ENCODE measurements around the gene MCMBP.

Gene MCMBP

DNA sequence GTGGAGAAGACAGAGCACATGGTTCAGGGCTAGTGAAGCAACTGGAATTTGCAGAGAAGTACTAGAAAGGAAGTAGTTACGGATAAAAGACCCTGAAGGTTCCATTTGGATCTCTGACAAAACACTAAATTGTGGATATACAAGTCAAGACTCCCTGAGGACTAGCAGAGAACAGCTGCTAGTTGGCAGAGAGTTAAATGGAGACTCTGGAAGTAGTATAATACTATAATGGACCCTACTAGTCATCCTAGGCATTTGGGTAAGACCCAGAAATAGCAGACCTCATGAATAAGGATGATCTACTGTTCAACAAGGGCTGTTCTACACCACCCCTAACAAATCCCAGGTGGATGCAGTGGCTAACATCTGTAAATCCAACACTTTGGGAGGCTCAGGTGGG is 19.1 kb downstream of the MCMBP start:
- H3K27ac ChIP-seq (ENCODE audit: low read length): no peak overlapping the region
- H3K9me3 ChIP-seq (ENCODE audit: control insufficient read depth in 1 of 2, low read length in 2 of 2): no peaks in the 10 kb centered on the region
- H3K36me3 ChIP-seq (ENCODE audit: control insufficient read depth in 1 of 2, insufficient read depth in 2 of 2, low read length in 2 of 2): peaks cover 31 to 36% of the 10 kb centered on the region in 2 donors
- no peaks in the 10 kb centered on the region for H3K27me3 ChIP-seq (ENCODE audit: low read depth, low read length)
- peaks cover 0 to 3% of the 10 kb centered on the region in 2 donors for H3K4me1 ChIP-seq (ENCODE audit: control insufficient read depth in 1 of 2, insufficient read depth in 2 of 2, low read length in 2 of 2)
- no peak overlapping the region for H3K4me3 ChIP-seq (ENCODE audit: low read depth in 1 of 2, low read length in 2 of 2)

DNA sequence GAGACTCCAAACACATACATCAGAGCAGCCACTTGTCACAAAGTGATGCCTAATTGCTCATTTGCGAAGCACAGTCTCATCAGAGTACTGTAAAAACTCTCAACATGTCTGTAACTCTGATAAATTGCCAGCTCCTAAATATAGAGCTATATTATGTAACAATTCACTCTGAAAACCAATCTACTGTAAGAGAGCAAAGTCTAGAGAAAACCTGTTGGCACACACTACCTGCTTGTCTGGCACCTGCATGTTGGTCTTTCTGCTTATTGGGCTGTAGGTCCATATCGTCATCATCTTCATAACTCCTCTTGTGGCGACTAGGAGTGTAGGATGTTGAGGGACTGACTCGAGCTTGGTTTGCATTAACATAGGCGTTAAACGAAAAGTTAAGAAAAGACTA is 19.8 kb downstream of the MCMBP start:
- Histone ChIP-seq H3K27me3 (ENCODE audit: low read depth, low read length) (no peaks in the 10 kb centered on the region), H3K27ac (ENCODE audit: low read length) (no peak overlapping the region), H3K4me1 (ENCODE audit: control insufficient read depth in 1 of 2, insufficient read depth in 2 of 2, low read length in 2 of 2) (no peaks in the 10 kb centered on the region), H3K9me3 (ENCODE audit: control insufficient read depth in 1 of 2, low read length in 2 of 2) (no peaks in the 10 kb centered on the region), H3K36me3 (ENCODE audit: control insufficient read depth in 1 of 2, insufficient read depth in 2 of 2, low read length in 2 of 2) (peaks cover 33 to 36% of the 10 kb centered on the region in 2 donors), H3K4me3 (ENCODE audit: low read depth in 1 of 2, low read length in 2 of 2) (no peak overlapping the region)

DNA sequence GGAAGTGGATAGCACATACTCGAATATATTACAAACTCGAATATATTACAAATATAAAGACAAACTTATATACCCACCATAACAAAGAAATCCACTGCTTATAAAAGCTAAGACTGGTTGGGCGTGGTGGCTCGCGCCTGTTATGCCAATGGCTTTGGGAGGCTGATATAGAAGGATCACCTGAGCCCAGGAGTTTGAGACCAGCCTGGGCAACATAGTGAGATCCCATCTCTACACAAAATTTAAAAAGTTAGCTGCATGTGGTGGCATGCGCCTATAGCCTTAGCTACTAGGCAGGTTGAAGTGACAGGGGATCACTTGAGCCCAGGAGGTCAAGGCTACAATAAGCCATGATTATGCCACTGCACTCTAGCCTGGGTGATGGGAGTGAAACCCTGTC is 20.4 kb downstream of the MCMBP start:
- Histone ChIP-seq H3K4me3 (ENCODE audit: low read depth in 1 of 2, low read length in 2 of 2) (no peak overlapping the region), H3K27me3 (ENCODE audit: low read depth, low read length) (no peaks in the 10 kb centered on the region), H3K36me3 (ENCODE audit: control insufficient read depth in 1 of 2, insufficient read depth in 2 of 2, low read length in 2 of 2) (peaks cover 36 to 38% of the 10 kb centered on the region in 2 donors), H3K4me1 (ENCODE audit: control insufficient read depth in 1 of 2, insufficient read depth in 2 of 2, low read length in 2 of 2) (no peaks in the 10 kb centered on the region), H3K9me3 (ENCODE audit: control insufficient read depth in 1 of 2, low read length in 2 of 2) (no peaks in the 10 kb centered on the region), H3K27ac (ENCODE audit: low read length) (no peak overlapping the region)

DNA sequence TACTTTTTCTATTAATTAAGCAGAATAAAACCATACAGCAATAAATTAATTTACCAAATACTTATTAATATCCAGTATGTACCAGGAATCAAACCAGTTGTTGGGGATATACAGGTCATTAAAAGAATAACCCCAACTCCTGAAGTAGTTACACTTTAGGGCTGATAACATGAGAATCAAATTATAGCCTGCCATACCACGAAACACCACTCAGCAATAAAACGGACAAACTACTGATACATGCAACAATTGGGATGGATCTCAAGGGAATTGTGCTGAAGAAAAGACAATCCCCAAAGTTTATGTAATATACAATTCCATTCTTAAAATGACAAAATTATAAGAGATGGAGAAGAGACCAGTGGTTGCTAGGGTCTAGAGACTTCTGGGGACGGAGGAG is 22.7 kb downstream of the MCMBP start:
- H3K9me3 ChIP-seq (ENCODE audit: control insufficient read depth in 1 of 2, low read length in 2 of 2): no peaks in the 10 kb centered on the region
- H3K27me3 ChIP-seq (ENCODE audit: low read depth, low read length): no peaks in the 10 kb centered on the region
- no peak overlapping the region for H3K4me3 ChIP-seq (ENCODE audit: low read depth in 1 of 2, low read length in 2 of 2)
- no peaks in the 10 kb centered on the region for H3K4me1 ChIP-seq (ENCODE audit: control insufficient read depth in 1 of 2, insufficient read depth in 2 of 2, low read length in 2 of 2)
- no peak overlapping the region for H3K27ac ChIP-seq (ENCODE audit: low read length)
- H3K36me3 ChIP-seq (ENCODE audit: control insufficient read depth in 1 of 2, insufficient read depth in 2 of 2, low read length in 2 of 2): peaks cover 46 to 48% of the 10 kb centered on the region in 2 donors

DNA sequence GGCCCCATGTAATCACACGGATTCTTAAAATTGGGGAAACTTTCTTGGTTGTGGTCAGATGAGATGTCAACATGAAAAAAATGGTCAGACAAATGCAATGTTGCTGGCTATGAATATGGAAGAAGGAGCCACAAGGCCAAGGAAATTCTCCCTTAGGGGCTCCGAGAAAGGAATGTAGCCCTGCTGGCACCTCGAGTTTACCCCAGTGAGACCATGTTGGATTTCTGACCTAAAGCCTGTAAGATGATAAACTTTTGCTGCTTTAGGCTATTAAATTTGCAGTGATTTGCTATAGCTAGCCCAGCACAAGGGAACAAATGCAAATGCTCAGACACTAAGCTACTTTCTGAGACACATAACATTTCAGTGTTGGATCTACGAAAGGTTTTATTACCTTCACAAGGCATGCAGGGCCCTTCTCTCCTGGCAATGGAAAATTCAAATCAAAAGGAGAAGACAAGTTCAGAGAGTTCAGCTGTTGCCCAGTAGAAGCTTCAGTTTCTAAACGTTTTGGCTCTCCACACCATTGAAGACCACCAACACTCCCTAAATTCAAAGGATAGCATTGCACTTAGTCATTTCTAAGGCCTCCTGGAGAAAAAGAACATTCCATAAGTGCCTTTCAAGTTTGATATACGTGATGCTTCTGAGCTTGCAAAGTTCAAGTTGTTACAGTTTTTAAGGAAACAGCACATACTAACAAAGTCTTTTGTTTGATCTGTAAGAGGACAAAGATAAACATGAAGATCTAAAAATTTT is 23.4 kb downstream of the MCMBP start:
- peaks cover 49 to 55% of the 10 kb centered on the region in 2 donors for H3K36me3 ChIP-seq (ENCODE audit: control insufficient read depth in 1 of 2, insufficient read depth in 2 of 2, low read length in 2 of 2)
- no peaks in the 10 kb centered on the region for H3K27me3 ChIP-seq (ENCODE audit: low read depth, low read length)
- no peaks in the 10 kb centered on the region for H3K9me3 ChIP-seq (ENCODE audit: control insufficient read depth in 1 of 2, low read length in 2 of 2)
- no peaks in the 10 kb centered on the region for H3K4me1 ChIP-seq (ENCODE audit: control insufficient read depth in 1 of 2, insufficient read depth in 2 of 2, low read length in 2 of 2)
- H3K4me3 ChIP-seq (ENCODE audit: low read depth in 1 of 2, low read length in 2 of 2): no peak overlapping the region
- no peak overlapping the region for H3K27ac ChIP-seq (ENCODE audit: low read length)

DNA sequence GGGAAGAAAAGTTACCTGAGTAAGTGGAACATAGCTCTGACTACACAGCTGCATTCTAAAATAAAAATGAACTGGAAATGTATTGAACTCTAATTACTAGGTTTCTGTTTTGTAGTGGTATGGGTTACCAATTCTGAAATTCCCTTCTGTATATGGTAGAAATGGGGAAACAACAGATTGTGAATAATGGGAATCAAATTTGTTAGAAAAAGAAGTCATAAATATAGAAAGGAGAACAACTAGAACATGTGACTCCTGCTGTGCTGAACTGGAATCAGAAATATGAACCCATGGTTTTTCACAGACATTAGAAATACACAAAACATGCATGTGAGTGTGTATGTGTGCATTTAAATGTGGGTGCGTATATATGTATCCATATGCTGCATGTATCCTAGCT is 27.0 kb downstream of the MCMBP start:
- H3K27ac ChIP-seq (ENCODE audit: low read length): no peak overlapping the region
- H3K4me3 ChIP-seq (ENCODE audit: low read depth in 1 of 2, low read length in 2 of 2): no peak overlapping the region
- no peaks in the 10 kb centered on the region for H3K9me3 ChIP-seq (ENCODE audit: control insufficient read depth in 1 of 2, low read length in 2 of 2)
- H3K27me3 ChIP-seq (ENCODE audit: low read depth, low read length): no peaks in the 10 kb centered on the region
- peaks cover 59 to 69% of the 10 kb centered on the region in 2 donors for H3K36me3 ChIP-seq (ENCODE audit: control insufficient read depth in 1 of 2, insufficient read depth in 2 of 2, low read length in 2 of 2)
- H3K4me1 ChIP-seq (ENCODE audit: control insufficient read depth in 1 of 2, insufficient read depth in 2 of 2, low read length in 2 of 2): no peaks in the 10 kb centered on the region

DNA sequence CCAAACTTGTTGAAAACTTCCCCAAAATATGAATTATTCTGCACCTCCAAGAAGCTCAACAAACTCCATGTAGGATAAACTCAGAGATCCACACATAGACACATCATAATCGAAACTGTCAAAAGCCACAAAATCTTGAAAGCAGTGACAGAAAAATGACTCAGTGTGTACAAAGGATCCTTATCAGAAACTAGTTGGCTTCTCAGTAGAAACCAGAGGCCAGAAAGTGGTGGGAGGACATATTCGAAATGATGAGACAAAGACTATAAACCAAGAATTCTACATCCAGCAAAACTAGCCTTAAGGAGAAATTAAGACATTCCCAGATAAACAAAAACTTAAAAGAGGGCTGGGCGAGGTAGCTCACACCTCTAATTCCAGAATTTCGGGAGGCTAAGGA is 38.5 kb downstream of the MCMBP start:
- H3K4me1 ChIP-seq (ENCODE audit: control insufficient read depth in 1 of 2, insufficient read depth in 2 of 2, low read length in 2 of 2): no peaks in the 10 kb centered on the region
- no peak overlapping the region for H3K27ac ChIP-seq (ENCODE audit: low read length)
- no peaks in the 10 kb centered on the region for H3K9me3 ChIP-seq (ENCODE audit: control insufficient read depth in 1 of 2, low read length in 2 of 2)
- no peak overlapping the region for H3K4me3 ChIP-seq (ENCODE audit: low read depth in 1 of 2, low read length in 2 of 2)
- H3K27me3 ChIP-seq (ENCODE audit: low read depth, low read length): no peaks in the 10 kb centered on the region
- H3K36me3 ChIP-seq (ENCODE audit: control insufficient read depth in 1 of 2, insufficient read depth in 2 of 2, low read length in 2 of 2): peaks cover 68 to 81% of the 10 kb centered on the region in 2 donors

DNA sequence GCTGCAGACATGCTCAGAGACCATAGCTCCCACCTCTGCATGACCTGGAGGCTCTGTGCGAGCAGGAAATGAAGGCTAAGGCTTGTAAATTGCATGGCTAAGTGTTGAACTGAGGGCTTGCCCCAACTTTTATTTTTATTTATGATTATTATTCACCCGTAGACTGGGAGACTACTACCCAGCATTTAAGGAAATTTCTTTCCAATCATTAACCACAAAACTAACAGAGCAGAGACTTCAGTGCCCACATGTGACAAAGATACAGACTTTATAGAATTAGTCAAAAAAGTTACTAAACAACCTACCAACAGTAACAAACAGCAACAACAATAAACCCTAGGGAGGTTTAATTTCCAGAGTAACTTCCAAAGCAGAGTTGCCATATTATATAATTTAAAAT is 39.7 kb downstream of the MCMBP start:
- Histone ChIP-seq H3K9me3 (ENCODE audit: control insufficient read depth in 1 of 2, low read length in 2 of 2) (no peaks in the 10 kb centered on the region), H3K4me3 (ENCODE audit: low read depth in 1 of 2, low read length in 2 of 2) (no peak overlapping the region), H3K27ac (ENCODE audit: low read length) (no peak overlapping the region), H3K27me3 (ENCODE audit: low read depth, low read length) (no peaks in the 10 kb centered on the region), H3K4me1 (ENCODE audit: control insufficient read depth in 1 of 2, insufficient read depth in 2 of 2, low read length in 2 of 2) (no peaks in the 10 kb centered on the region), H3K36me3 (ENCODE audit: control insufficient read depth in 1 of 2, insufficient read depth in 2 of 2, low read length in 2 of 2) (peaks cover 67 to 79% of the 10 kb centered on the region in 2 donors)

DNA sequence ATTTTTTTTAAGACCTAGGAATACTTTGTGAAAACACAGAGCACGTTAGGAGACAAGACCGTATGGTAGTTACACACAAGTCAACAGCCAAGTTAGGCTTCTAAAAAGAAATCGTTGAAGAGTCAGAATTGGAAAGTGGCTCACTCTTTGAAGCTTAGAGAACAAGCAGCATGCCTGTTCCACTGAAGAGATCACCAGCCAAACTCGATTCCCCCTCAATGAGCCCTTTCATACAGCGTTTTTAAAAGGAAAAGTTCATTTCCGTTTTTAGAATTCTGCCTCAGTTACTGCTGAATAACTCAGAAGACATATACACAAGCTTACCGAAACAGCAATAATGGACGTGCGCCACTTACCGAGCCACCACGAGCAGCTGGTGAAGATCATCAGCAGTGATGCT is 41.0 kb downstream of the MCMBP start:
- Histone ChIP-seq H3K36me3 (ENCODE audit: control insufficient read depth in 1 of 2, insufficient read depth in 2 of 2, low read length in 2 of 2) (peaks cover 67 to 74% of the 10 kb centered on the region in 2 donors), H3K9me3 (ENCODE audit: control insufficient read depth in 1 of 2, low read length in 2 of 2) (no peaks in the 10 kb centered on the region), H3K27me3 (ENCODE audit: low read depth, low read length) (no peaks in the 10 kb centered on the region), H3K4me1 (ENCODE audit: control insufficient read depth in 1 of 2, insufficient read depth in 2 of 2, low read length in 2 of 2) (no peaks in the 10 kb centered on the region), H3K27ac (ENCODE audit: low read length) (no peak overlapping the region), H3K4me3 (ENCODE audit: low read depth in 1 of 2, low read length in 2 of 2) (no peak overlapping the region)

DNA sequence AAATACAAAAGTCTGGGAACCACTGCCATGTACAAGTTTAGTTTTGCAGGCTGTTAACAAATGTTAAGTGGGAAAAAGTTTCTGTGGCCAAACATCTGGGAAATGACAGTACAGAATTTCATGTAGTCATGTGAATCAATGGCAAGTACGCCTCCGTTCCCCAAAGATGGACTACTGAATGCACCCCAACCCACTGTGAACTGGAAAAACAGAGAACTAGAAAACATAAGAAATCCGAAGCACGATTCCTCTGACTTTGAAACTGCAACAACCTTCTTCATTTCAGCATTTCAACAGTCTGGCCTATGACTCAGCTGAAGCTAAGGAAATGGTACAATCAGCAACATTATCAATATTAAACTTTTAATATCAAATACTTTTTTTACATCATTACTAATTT is 41.8 kb downstream of the MCMBP start:
- Histone ChIP-seq H3K27me3 (ENCODE audit: low read depth, low read length) (no peaks in the 10 kb centered on the region), H3K9me3 (ENCODE audit: control insufficient read depth in 1 of 2, low read length in 2 of 2) (no peaks in the 10 kb centered on the region), H3K36me3 (ENCODE audit: control insufficient read depth in 1 of 2, insufficient read depth in 2 of 2, low read length in 2 of 2) (peaks cover 60 to 70% of the 10 kb centered on the region in 2 donors), H3K4me3 (ENCODE audit: low read depth in 1 of 2, low read length in 2 of 2) (no peak overlapping the region), H3K4me1 (ENCODE audit: control insufficient read depth in 1 of 2, insufficient read depth in 2 of 2, low read length in 2 of 2) (no peaks in the 10 kb centered on the region), H3K27ac (ENCODE audit: low read length) (no peak overlapping the region)

DNA sequence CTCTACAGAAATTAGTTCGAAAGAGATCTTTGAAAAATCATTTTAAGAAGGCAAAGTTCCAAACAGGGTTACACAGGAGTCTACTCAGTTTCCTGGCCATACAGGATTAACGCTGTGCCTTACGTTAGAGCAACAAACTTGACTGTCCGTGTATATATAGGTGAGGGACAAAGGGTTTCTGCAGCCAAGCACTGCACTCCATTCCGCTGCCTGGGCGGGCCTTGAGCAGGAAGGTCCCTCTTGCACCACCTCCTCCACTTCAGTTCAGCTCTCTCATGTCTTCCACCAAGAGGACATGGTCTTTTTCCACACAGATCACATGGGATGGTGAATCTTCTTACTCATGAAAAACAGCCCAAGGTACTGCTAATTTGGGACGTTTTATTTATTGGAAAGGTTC is 43.2 kb downstream of the MCMBP start:
- H3K36me3 ChIP-seq (ENCODE audit: control insufficient read depth in 1 of 2, insufficient read depth in 2 of 2, low read length in 2 of 2): peaks cover 52 to 59% of the 10 kb centered on the region in 2 donors
- no peak overlapping the region for H3K4me3 ChIP-seq (ENCODE audit: low read depth in 1 of 2, low read length in 2 of 2)
- H3K4me1 ChIP-seq (ENCODE audit: control insufficient read depth in 1 of 2, insufficient read depth in 2 of 2, low read length in 2 of 2): no peaks in the 10 kb centered on the region

DNA sequence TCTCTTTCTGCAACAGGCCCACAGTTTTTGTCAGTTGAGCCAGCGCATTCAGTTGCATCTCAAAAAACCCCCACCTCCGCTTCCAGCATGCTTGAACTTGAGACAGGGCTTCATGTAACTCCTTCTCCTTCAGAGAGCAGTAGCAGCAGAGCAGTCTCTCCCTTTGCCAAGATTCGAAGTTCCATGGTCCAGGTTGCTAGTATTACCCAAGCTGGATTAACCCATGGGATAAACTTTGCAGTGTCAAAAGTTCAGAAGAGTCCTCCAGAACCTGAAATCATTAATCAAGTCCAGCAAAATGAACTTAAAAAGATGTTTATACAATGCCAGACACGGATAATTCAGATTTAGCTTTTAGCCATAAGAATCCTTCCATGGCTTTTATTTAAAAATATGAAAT is 45.2 kb downstream of the MCMBP start:
- no peak overlapping the region for H3K27ac ChIP-seq (ENCODE audit: low read length)
- no peaks in the 10 kb centered on the region for H3K27me3 ChIP-seq (ENCODE audit: low read depth, low read length)
- no peak overlapping the region for H3K4me3 ChIP-seq (ENCODE audit: low read depth in 1 of 2, low read length in 2 of 2)
- no peaks in the 10 kb centered on the region for H3K4me1 ChIP-seq (ENCODE audit: control insufficient read depth in 1 of 2, insufficient read depth in 2 of 2, low read length in 2 of 2)
- no peaks in the 10 kb centered on the region for H3K9me3 ChIP-seq (ENCODE audit: control insufficient read depth in 1 of 2, low read length in 2 of 2)
- H3K36me3 ChIP-seq (ENCODE audit: control insufficient read depth in 1 of 2, insufficient read depth in 2 of 2, low read length in 2 of 2): peaks cover 47 to 48% of the 10 kb centered on the region in 2 donors

More for the DNA sequence above, 43.2 kb downstream of the MCMBP start:
- H3K9me3 ChIP-seq (ENCODE audit: control insufficient read depth in 1 of 2, low read length in 2 of 2): no peaks in the 10 kb centered on the region
- H3K27ac ChIP-seq (ENCODE audit: low read length): no peak overlapping the region
- no peaks in the 10 kb centered on the region for H3K27me3 ChIP-seq (ENCODE audit: low read depth, low read length)
